DND-41 (cell line): ENCODE data around the gene OR8B4.

Source experiments
- EZH2 ChIP-seq: IDR thresholded peaks from 3 replicates; pipeline ENCODE4 v1.6.1; 2012; ENCODE audit warnings: borderline replicate concordance, low read depth, mild to moderate bottlenecking, moderate library complexity, low read length, inconsistent platforms; ENCODE audit not compliant: severe bottlenecking
- TF ChIP-seq, protein P1 (sequence below): IDR thresholded peaks from 2 replicates; pipeline ENCODE4 v1.5.1; 2012; ENCODE audit warnings: borderline replicate concordance, low read length, moderate library complexity, mild to moderate bottlenecking; ENCODE audit not compliant: poor library complexity, severe bottlenecking; ENCODE audit errors: extremely low read depth

DNA sequence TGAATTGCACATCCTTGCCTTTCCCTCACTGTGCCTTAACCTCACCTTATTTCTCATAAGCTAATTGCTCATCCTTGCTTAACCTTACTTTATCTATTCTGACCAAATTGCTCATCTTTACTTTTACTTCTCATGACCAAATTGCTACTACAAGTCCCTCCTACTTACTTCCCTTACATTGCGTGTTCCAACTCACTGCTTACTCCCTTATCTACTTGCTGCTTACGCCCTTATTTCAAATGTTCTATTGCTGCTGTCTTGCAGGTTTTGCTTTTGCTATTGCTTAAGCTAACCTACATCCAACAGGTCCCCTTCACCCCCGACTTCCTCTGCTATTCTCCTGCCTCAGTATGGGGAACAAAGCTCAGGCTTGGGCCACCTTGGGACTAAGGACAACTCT lies 48.4 kb downstream of the OR8B4 start:
- TF ChIP-seq, protein P1, sequence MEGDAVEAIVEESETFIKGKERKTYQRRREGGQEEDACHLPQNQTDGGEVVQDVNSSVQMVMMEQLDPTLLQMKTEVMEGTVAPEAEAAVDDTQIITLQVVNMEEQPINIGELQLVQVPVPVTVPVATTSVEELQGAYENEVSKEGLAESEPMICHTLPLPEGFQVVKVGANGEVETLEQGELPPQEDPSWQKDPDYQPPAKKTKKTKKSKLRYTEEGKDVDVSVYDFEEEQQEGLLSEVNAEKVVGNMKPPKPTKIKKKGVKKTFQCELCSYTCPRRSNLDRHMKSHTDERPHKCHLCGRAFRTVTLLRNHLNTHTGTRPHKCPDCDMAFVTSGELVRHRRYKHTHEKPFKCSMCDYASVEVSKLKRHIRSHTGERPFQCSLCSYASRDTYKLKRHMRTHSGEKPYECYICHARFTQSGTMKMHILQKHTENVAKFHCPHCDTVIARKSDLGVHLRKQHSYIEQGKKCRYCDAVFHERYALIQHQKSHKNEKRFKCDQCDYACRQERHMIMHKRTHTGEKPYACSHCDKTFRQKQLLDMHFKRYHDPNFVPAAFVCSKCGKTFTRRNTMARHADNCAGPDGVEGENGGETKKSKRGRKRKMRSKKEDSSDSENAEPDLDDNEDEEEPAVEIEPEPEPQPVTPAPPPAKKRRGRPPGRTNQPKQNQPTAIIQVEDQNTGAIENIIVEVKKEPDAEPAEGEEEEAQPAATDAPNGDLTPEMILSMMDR: no peak
- no peak for TF ChIP-seq EZH2
